COR-L47 (cell line): ENCODE results near the gene GIT2.
"Not testable (repeated sequence)": the region's sequence is repeated elsewhere in the genome, so short reads cannot be mapped to it uniquely, and the experiment has no call there.

Source experiments
- DNase-seq: peaks from one replicate; lab custom pipeline; 2025; lab: John Stamatoyannopoulos, UW

Gene GIT2

GRCh38 chr12:109920261-109920780, 75.8 kb downstream of the GIT2 start:
- DNase-seq: no peak

GRCh38 chr12:109919456-109919855, 76.7 kb downstream of the GIT2 start:
- DNase-seq: no peak

GRCh38 chr12:109916045-109916444, 80.1 kb downstream of the GIT2 start:
- DNase-seq: no peak

GRCh38 chr12:109915171-109916040, 80.8 kb downstream of the GIT2 start:
- no peak for DNase-seq

- no peak for DNase-seq
Measured at GRCh38 chr12:109914461-109914860, 81.7 kb downstream of the GIT2 start.

- no peak for DNase-seq
Measured at GRCh38 chr12:109912855-109913321, 83.3 kb downstream of the GIT2 start.

GRCh38 chr12:109910969-109911348, 85.2 kb downstream of the GIT2 start:
- DNase-seq: no peak

GRCh38 chr12:109910254-109910968, 85.8 kb downstream of the GIT2 start:
- no peak for DNase-seq

- no peak for DNase-seq
Measured at GRCh38 chr12:109905301-109905700, 90.9 kb downstream of the GIT2 start.

- no peak for DNase-seq
Measured at GRCh38 chr12:109902891-109903418, 93.2 kb downstream of the GIT2 start.

GRCh38 chr12:109900752-109901580, 95.2 kb downstream of the GIT2 start:
- DNase-seq: no peak

GRCh38 chr12:109899783-109900751, 96.1 kb downstream of the GIT2 start, which contains the start of gene TCHP:
TSS of gene TCHP (plus strand) at chr12:109900274. CDS start at chr12:109903027, 2,753 bp downstream.
- DNase-seq: peak; percentile 78

- DNase-seq: not testable (repeated sequence)
Measured at GRCh38 chr12:109899345-109899744, 96.8 kb downstream of the GIT2 start.

- DNase-seq: no peak
Measured at GRCh38 chr12:109897029-109897428, 99.1 kb downstream of the GIT2 start.

- DNase-seq: no peak
Measured at GRCh38 chr12:109896188-109896587, 100.0 kb downstream of the GIT2 start.

- DNase-seq: no peak
Measured at GRCh38 chr12:109894939-109895338, 101.2 kb downstream of the GIT2 start.

- no peak for DNase-seq
Measured at GRCh38 chr12:109893261-109893995, 102.7 kb downstream of the GIT2 start.

GRCh38 chr12:109892748-109893147, 103.4 kb downstream of the GIT2 start:
- no peak for DNase-seq

GRCh38 chr12:109892165-109892715, 103.9 kb downstream of the GIT2 start:
- DNase-seq: no peak
